Vagina (tissue), 2 donors: ENCODE data around the gene COL24A1.

Experiments
- POLR2A ChIP-seq, 2 donors: fragments of 450-650 bp; IDR thresholded peaks; one replicate each; pipeline ENCODE4 v1.6.1; 2017; ENCODE audit warnings: antibody characterized with exemption in 2 of 2, mild to moderate bottlenecking in 2 of 2, moderate library complexity in 2 of 2
- POLR2AphosphoS5 ChIP-seq, 2 donors: sonication (generic); formaldehyde crosslinking; IDR thresholded peaks; one replicate each; pipeline ENCODE4 v1.9.0; 2017; ENCODE audit warnings: antibody characterized with exemption in 2 of 2, mild to moderate bottlenecking in 2 of 2, low read depth in 1 of 2; ENCODE audit not compliant: insufficient read depth in 1 of 2
- TF ChIP-seq, protein P1 (sequence below), 3 experiments: fragments of 450-650 bp in 2 of 3; fragments of 200-600 bp in 1 of 3; sonication (generic) in 1 of 3; IDR thresholded peaks; one replicate each; pipeline ENCODE4 v1.5.1; 2017 to 2019; ENCODE audit warnings: antibody characterized with exemption in 3 of 3, mild to moderate bottlenecking in 2 of 3, moderate library complexity in 2 of 3

GRCh38 chr1:86156566-86157455 is at the start of gene COL24A1:
- TF ChIP-seq POLR2A (IDR thresholded peaks at IDR 0.05): no peak
- TF ChIP-seq, protein P1, sequence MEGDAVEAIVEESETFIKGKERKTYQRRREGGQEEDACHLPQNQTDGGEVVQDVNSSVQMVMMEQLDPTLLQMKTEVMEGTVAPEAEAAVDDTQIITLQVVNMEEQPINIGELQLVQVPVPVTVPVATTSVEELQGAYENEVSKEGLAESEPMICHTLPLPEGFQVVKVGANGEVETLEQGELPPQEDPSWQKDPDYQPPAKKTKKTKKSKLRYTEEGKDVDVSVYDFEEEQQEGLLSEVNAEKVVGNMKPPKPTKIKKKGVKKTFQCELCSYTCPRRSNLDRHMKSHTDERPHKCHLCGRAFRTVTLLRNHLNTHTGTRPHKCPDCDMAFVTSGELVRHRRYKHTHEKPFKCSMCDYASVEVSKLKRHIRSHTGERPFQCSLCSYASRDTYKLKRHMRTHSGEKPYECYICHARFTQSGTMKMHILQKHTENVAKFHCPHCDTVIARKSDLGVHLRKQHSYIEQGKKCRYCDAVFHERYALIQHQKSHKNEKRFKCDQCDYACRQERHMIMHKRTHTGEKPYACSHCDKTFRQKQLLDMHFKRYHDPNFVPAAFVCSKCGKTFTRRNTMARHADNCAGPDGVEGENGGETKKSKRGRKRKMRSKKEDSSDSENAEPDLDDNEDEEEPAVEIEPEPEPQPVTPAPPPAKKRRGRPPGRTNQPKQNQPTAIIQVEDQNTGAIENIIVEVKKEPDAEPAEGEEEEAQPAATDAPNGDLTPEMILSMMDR (IDR thresholded peaks at IDR 0.05): no peak
- no peak for TF ChIP-seq POLR2AphosphoS5 (IDR thresholded peaks at IDR 0.05; ENCODE audit: insufficient read depth in 1 of 2, low read depth in 1 of 2)
